ENCODE results near the gene OSBPL10.
"Not testable (repeated sequence)": the region's sequence is repeated elsewhere in the genome, so short reads cannot be mapped to it uniquely, and the experiment has no call there.

OSBPL10 gene

GRCh38 chr3:32009101-32009500 lies 28.0 kb upstream of the OSBPL10 start:
- H3K36me3 ChIP-seq (ENCODE audit: control insufficient read depth, insufficient read depth, low read length), result no peaks in the 10 kb centered on the region
- H3K4me1 ChIP-seq (ENCODE audit: control insufficient read depth, insufficient read depth, low read length, poor library complexity, severe bottlenecking), result no peaks in the 10 kb centered on the region
- H3K27me3 ChIP-seq (replicated peaks; ENCODE audit: control insufficient read depth, insufficient read depth, low read length, poor library complexity, severe bottlenecking), result no peaks in the 10 kb centered on the region
- no peaks in the 10 kb centered on the region for H3K9me3 ChIP-seq (ENCODE audit: control insufficient read depth, low read length)
- no peak for DNase-seq
- no peak overlapping the region for H3K27ac ChIP-seq (ENCODE audit: insufficient read depth, low read length, poor library complexity, severe bottlenecking)
- H3K4me3 ChIP-seq (ENCODE audit: insufficient read depth, low read depth, low read length, poor library complexity, severe bottlenecking), result no peak overlapping the region

GRCh38 chr3:32004113-32004765 lies 23.2 kb upstream of the OSBPL10 start:
- no peaks in the 10 kb centered on the region for H3K27me3 ChIP-seq (replicated peaks; ENCODE audit: control insufficient read depth, insufficient read depth, low read length, poor library complexity, severe bottlenecking)
- DNase-seq, result no peak
- H3K27ac ChIP-seq (ENCODE audit: insufficient read depth, low read length, poor library complexity, severe bottlenecking), result no peak overlapping the region
- no peaks in the 10 kb centered on the region for H3K36me3 ChIP-seq (ENCODE audit: control insufficient read depth, insufficient read depth, low read length)
- no peak overlapping the region for H3K4me3 ChIP-seq (ENCODE audit: insufficient read depth, low read depth, low read length, poor library complexity, severe bottlenecking)
- no peaks in the 10 kb centered on the region for H3K4me1 ChIP-seq (ENCODE audit: control insufficient read depth, insufficient read depth, low read length, poor library complexity, severe bottlenecking)
- H3K9me3 ChIP-seq (ENCODE audit: control insufficient read depth, low read length), result no peaks in the 10 kb centered on the region

- Histone ChIP-seq H3K36me3 (ENCODE audit: control insufficient read depth, insufficient read depth, low read length) (no peaks in the 10 kb centered on the region), H3K4me1 (ENCODE audit: control insufficient read depth, insufficient read depth, low read length, poor library complexity, severe bottlenecking) (no peaks in the 10 kb centered on the region), H3K27ac (ENCODE audit: insufficient read depth, low read length, poor library complexity, severe bottlenecking) (no peak overlapping the region), H3K27me3 (replicated peaks; ENCODE audit: control insufficient read depth, insufficient read depth, low read length, poor library complexity, severe bottlenecking) (no peaks in the 10 kb centered on the region), H3K9me3 (ENCODE audit: control insufficient read depth, low read length) (no peaks in the 10 kb centered on the region), H3K4me3 (ENCODE audit: insufficient read depth, low read depth, low read length, poor library complexity, severe bottlenecking) (no peak overlapping the region)
- no peak for DNase-seq
These were observed 22.3 kb upstream of the OSBPL10 start for GRCh38 chr3:32003380-32003779.

- Histone ChIP-seq H3K36me3 (ENCODE audit: control insufficient read depth, insufficient read depth, low read length) (no peaks in the 10 kb centered on the region), H3K4me1 (ENCODE audit: control insufficient read depth, insufficient read depth, low read length, poor library complexity, severe bottlenecking) (no peaks in the 10 kb centered on the region), H3K27ac (ENCODE audit: insufficient read depth, low read length, poor library complexity, severe bottlenecking) (no peak overlapping the region), H3K9me3 (ENCODE audit: control insufficient read depth, low read length) (no peaks in the 10 kb centered on the region), H3K27me3 (replicated peaks; ENCODE audit: control insufficient read depth, insufficient read depth, low read length, poor library complexity, severe bottlenecking) (no peaks in the 10 kb centered on the region), H3K4me3 (ENCODE audit: insufficient read depth, low read depth, low read length, poor library complexity, severe bottlenecking) (no peak overlapping the region)
- no peak for DNase-seq
These were observed 21.7 kb upstream of the OSBPL10 start for GRCh38 chr3:32002561-32003368.

GRCh38 chr3:32000877-32001276 lies 19.8 kb upstream of the OSBPL10 start:
- Histone ChIP-seq H3K4me3 (ENCODE audit: insufficient read depth, low read depth, low read length, poor library complexity, severe bottlenecking) (no peak overlapping the region), H3K9me3 (ENCODE audit: control insufficient read depth, low read length) (no peaks in the 10 kb centered on the region), H3K27me3 (replicated peaks; ENCODE audit: control insufficient read depth, insufficient read depth, low read length, poor library complexity, severe bottlenecking) (no peaks in the 10 kb centered on the region), H3K4me1 (ENCODE audit: control insufficient read depth, insufficient read depth, low read length, poor library complexity, severe bottlenecking) (no peaks in the 10 kb centered on the region), H3K36me3 (ENCODE audit: control insufficient read depth, insufficient read depth, low read length) (no peaks in the 10 kb centered on the region), H3K27ac (ENCODE audit: insufficient read depth, low read length, poor library complexity, severe bottlenecking) (no peak overlapping the region)
- no peak for DNase-seq

GRCh38 chr3:31999907-32000439 lies 18.9 kb upstream of the OSBPL10 start:
- H3K27ac ChIP-seq (ENCODE audit: insufficient read depth, low read length, poor library complexity, severe bottlenecking), result no peak overlapping the region
- H3K9me3 ChIP-seq (ENCODE audit: control insufficient read depth, low read length), result no peaks in the 10 kb centered on the region
- no peaks in the 10 kb centered on the region for H3K4me1 ChIP-seq (ENCODE audit: control insufficient read depth, insufficient read depth, low read length, poor library complexity, severe bottlenecking)
- H3K4me3 ChIP-seq (ENCODE audit: insufficient read depth, low read depth, low read length, poor library complexity, severe bottlenecking), result no peak overlapping the region
- no peaks in the 10 kb centered on the region for H3K27me3 ChIP-seq (replicated peaks; ENCODE audit: control insufficient read depth, insufficient read depth, low read length, poor library complexity, severe bottlenecking)
- DNase-seq, result no peak
- H3K36me3 ChIP-seq (ENCODE audit: control insufficient read depth, insufficient read depth, low read length), result no peaks in the 10 kb centered on the region

- H3K27ac ChIP-seq (ENCODE audit: insufficient read depth, low read length, poor library complexity, severe bottlenecking), result no peak overlapping the region
These were observed 16.4 kb upstream of the OSBPL10 start for GRCh38 chr3:31997500-31997899.

GRCh38 chr3:31996195-31996594 lies 15.1 kb upstream of the OSBPL10 start:
- H3K4me3 ChIP-seq (ENCODE audit: insufficient read depth, low read depth, low read length, poor library complexity, severe bottlenecking), result no peak overlapping the region
- no peaks in the 10 kb centered on the region for H3K4me1 ChIP-seq (ENCODE audit: control insufficient read depth, insufficient read depth, low read length, poor library complexity, severe bottlenecking)
- H3K36me3 ChIP-seq (ENCODE audit: control insufficient read depth, insufficient read depth, low read length), result no peaks in the 10 kb centered on the region
- DNase-seq, result no peak
- H3K27ac ChIP-seq (ENCODE audit: insufficient read depth, low read length, poor library complexity, severe bottlenecking), result no peak overlapping the region
- H3K9me3 ChIP-seq (ENCODE audit: control insufficient read depth, low read length), result no peaks in the 10 kb centered on the region
- no peaks in the 10 kb centered on the region for H3K27me3 ChIP-seq (replicated peaks; ENCODE audit: control insufficient read depth, insufficient read depth, low read length, poor library complexity, severe bottlenecking)

More at GRCh38 chr3:31997500-31997899, 16.4 kb upstream of the OSBPL10 start:
- no peak overlapping the region for H3K4me3 ChIP-seq (ENCODE audit: insufficient read depth, low read depth, low read length, poor library complexity, severe bottlenecking)
- DNase-seq, result no peak
- H3K4me1 ChIP-seq (ENCODE audit: control insufficient read depth, insufficient read depth, low read length, poor library complexity, severe bottlenecking), result no peaks in the 10 kb centered on the region
- no peaks in the 10 kb centered on the region for H3K36me3 ChIP-seq (ENCODE audit: control insufficient read depth, insufficient read depth, low read length)
- H3K9me3 ChIP-seq (ENCODE audit: control insufficient read depth, low read length), result no peaks in the 10 kb centered on the region
- H3K27me3 ChIP-seq (replicated peaks; ENCODE audit: control insufficient read depth, insufficient read depth, low read length, poor library complexity, severe bottlenecking), result no peaks in the 10 kb centered on the region

- DNase-seq; H3K4me1 ChIP-seq (ENCODE audit: control insufficient read depth, insufficient read depth, low read length, poor library complexity, severe bottlenecking); H3K27ac ChIP-seq (ENCODE audit: insufficient read depth, low read length, poor library complexity, severe bottlenecking); H3K9me3 ChIP-seq (ENCODE audit: control insufficient read depth, low read length); H3K27me3 ChIP-seq (replicated peaks; ENCODE audit: control insufficient read depth, insufficient read depth, low read length, poor library complexity, severe bottlenecking); H3K4me3 ChIP-seq (ENCODE audit: insufficient read depth, low read depth, low read length, poor library complexity, severe bottlenecking); H3K36me3 ChIP-seq (ENCODE audit: control insufficient read depth, insufficient read depth, low read length): not testable (repeated sequence)
These were observed 14.0 kb upstream of the OSBPL10 start for GRCh38 chr3:31995026-31995425.

GRCh38 chr3:31993843-31994242 lies 12.8 kb upstream of the OSBPL10 start:
- Histone ChIP-seq H3K27ac (ENCODE audit: insufficient read depth, low read length, poor library complexity, severe bottlenecking) (no peak overlapping the region), H3K9me3 (ENCODE audit: control insufficient read depth, low read length) (peaks cover 4% of the 10 kb centered on the region), H3K36me3 (ENCODE audit: control insufficient read depth, insufficient read depth, low read length) (no peaks in the 10 kb centered on the region), H3K27me3 (replicated peaks; ENCODE audit: control insufficient read depth, insufficient read depth, low read length, poor library complexity, severe bottlenecking) (no peaks in the 10 kb centered on the region), H3K4me1 (ENCODE audit: control insufficient read depth, insufficient read depth, low read length, poor library complexity, severe bottlenecking) (no peaks in the 10 kb centered on the region), H3K4me3 (ENCODE audit: insufficient read depth, low read depth, low read length, poor library complexity, severe bottlenecking) (no peak overlapping the region)
- no peak for DNase-seq
